HG03565 (cell line): Measurements from ENCODE around the gene EPHA6.

ENCODE experiments used
- ATAC-seq: cut with Tn5 transposase; IDR thresholded peaks from one replicate; pipeline ENCODE4 v1.9.1; 2021; ENCODE audit warnings: mild to moderate bottlenecking, moderate library complexity; ENCODE audit not compliant: unreplicated experiment

EPHA6 gene

GRCh38 chr3:97764407-97765238, 950.2 kb downstream of the EPHA6 start, which contains the start of gene ARL6:
Gene ARL6, plus strand, starts transcription at chr3:97764758. Its CDS starts 3,350 bp downstream, at chr3:97768108.
- ATAC-seq, result peak; percentile 91

DNA sequence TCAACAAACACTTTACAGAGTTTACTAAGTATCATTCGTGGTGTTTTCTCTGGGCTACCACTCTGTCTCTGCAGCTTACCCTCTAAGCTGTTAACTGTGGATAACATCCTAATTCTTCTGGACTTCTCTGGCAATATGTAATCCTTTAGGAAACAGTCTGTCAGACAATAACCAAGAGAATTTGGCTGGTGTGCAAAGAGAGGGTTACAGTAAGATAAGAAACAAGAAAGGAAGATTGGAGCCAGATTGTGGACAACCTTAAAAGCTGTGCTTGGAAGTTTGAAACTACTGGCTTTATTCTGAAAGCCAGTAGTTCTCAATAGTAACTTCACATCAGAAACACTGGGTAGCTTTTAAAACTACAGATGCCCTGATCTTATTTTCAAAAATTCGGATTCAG, 950.9 kb downstream of the EPHA6 start:
- no peak for ATAC-seq

GRCh38 chr3:97772926-97773325, 958.5 kb downstream of the EPHA6 start:
- ATAC-seq, result no peak

DNA sequence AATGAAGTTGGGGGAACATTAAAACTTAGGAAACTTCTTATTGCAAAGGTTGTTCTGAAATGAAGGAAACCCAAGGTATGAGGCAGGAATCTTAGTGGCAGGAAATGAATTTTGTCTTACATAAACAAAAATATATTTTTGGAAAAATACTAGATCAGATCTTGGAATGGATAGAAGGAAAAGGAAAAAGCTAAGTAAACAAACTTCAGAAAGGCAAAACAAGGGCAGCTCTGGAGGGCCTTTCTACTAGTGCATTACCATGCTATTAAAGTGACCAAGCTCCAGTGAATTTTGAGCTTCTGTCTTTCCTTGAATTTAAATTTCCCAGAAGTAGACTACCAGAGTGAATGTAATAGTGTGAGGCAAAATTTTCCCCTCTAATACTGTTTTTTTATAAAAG, 963.8 kb downstream of the EPHA6 start:
- no peak for ATAC-seq

DNA sequence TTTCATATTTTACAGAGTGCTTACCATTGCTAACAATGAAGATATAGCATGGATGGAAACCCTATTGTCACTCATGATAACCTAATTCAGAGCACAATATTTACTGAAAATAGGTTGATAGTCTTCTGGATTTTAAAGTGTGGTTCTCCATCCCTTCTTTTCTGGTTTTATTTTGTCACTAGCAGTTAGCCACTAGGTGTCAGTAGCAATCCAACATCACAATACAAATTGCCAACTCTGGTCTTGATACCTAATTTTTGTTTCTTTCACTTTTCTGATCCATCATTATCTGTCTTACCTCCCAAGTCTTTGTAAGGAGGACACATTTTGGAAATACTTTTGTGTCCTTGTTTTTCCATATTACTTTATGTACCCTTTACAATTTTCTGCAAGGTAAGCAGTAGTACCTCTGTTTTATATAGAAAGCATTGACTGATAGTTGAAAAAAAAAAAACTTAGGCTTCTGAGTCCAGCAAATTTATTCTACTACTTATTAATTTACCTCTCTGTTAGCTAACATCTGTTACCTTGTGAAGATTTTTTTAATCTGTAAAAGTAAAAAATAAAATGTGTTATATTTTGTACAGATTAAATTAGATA, 979.1 kb downstream of the EPHA6 start:
- ATAC-seq, result peak; percentile 80

- no peak for ATAC-seq
Observed at GRCh38 chr3:97795951-97796350, 981.6 kb downstream of the EPHA6 start.
